HepG2 (cell line): Measurements from ENCODE around the gene LRP1B. TPM values are rescaled to one million over a fixed set of nuclear protein-coding genes. Genes with fewer than 3 reads are reported as not detected.

Experiments
- ATAC-seq: fragments of 200-7000 bp; cut with Tn5 transposase; 3 replicates; pipeline ENCODE4 v1.9.1; 2020; ENCODE audit warnings: mild to moderate bottlenecking, moderate library complexity
- BruUV-seq: library from RNA; stranded (reverse); fragments of 400-500 nt; replicated peaks from 2 replicates; lab custom pipeline; 2021; lab: Mats Ljungman, UMichigan
- CTCF ChIA-PET: fragments of 300-600 bp; formaldehyde crosslinking; extraction: SDS; loops from one replicate; lab custom pipeline; 2021; ENCODE audit warnings: low total read pairs, inconsistent platforms, low intra/inter-chr PET ratio; lab: Yijun Ruan, JAX
- POLR2A ChIA-PET: fragments of 350-600 bp; sonication (Branson Sonifier 250); formaldehyde crosslinking; loops from one replicate; lab custom pipeline; 2020; ENCODE audit warnings: antibody characterized with exemption, inconsistent platforms; lab: Yijun Ruan, JAX
- DNase-seq: peaks from one replicate; pipeline ENCODE4 v3.0.0-alpha.2; 2015; ENCODE audit warnings: low spot score
- FAIRE-seq: peaks from 3 replicates; lab custom pipeline; 2011; peaks lifted over from hg19 to GRCh38; lab: Jason Lieb, UNC
- H2AFZ ChIP-seq: one replicate; pipeline ENCODE4 v1.6.1; 2011; ENCODE audit warnings: low read length, inconsistent platforms
- H3K27ac ChIP-seq: fragments of 300-600 bp; 3 replicates; pipeline ENCODE4 v1.8.0; 2011; ENCODE audit warnings: mixed run types, mild to moderate bottlenecking, mixed read lengths, low read length, inconsistent platforms; ENCODE audit not compliant: insufficient read depth; ENCODE audit errors: extremely low read length
- H3K27me3 ChIP-seq, 2 experiments: fragments of 200-600 bp in 1 of 2; 2 replicates in 1 of 2; 3 replicates in 1 of 2; pipeline versions ENCODE4 v1.6.0 to v1.8.0; 2011; ENCODE audit warnings: low read length in 2 of 2, mild to moderate bottlenecking in 2 of 2, moderate library complexity in 2 of 2, inconsistent platforms in 1 of 2; ENCODE audit not compliant: insufficient read depth in 2 of 2, control insufficient read depth in 1 of 2
- H3K36me3 ChIP-seq, 2 experiments: fragments of 200-600 bp in 1 of 2; replicated peaks in 1 of 2; 2 replicates in 1 of 2; 3 replicates in 1 of 2; pipeline versions ENCODE4 v1.5.1 to v1.8.0; 2011; ENCODE audit warnings: low read length in 2 of 2, inconsistent platforms in 1 of 2; ENCODE audit not compliant: insufficient read depth in 2 of 2, control insufficient read depth in 1 of 2
- H3K4me1 ChIP-seq: 2 replicates; pipeline ENCODE4 v1.5.1; 2012; ENCODE audit warnings: low read length, inconsistent platforms; ENCODE audit not compliant: insufficient read depth
- H3K4me2 ChIP-seq: 2 replicates; pipeline ENCODE4 v1.6.0; 2011; ENCODE audit warnings: low read depth, low read length, inconsistent platforms
- H3K4me3 ChIP-seq, 3 experiments: fragments of 200-600 bp in 1 of 3; sonication (generic), shearing (Covaris generic) in 1 of 3; replicated peaks in 1 of 3; 2 replicates each; pipeline ENCODE4 v1.5.1; 2011 to 2016; ENCODE audit warnings: low read length in 3 of 3, inconsistent platforms in 2 of 3, low read depth in 2 of 3, mild to moderate bottlenecking in 2 of 3, control low read depth in 1 of 3, mixed read lengths in 1 of 3; ENCODE audit not compliant: insufficient read depth in 1 of 3
- H3K79me2 ChIP-seq: one replicate; pipeline ENCODE4 v1.6.1; 2011; ENCODE audit warnings: low read length, inconsistent platforms; ENCODE audit not compliant: insufficient read depth
- H3K9ac ChIP-seq: 2 replicates; pipeline ENCODE4 v1.6.0; 2011; ENCODE audit warnings: mild to moderate bottlenecking, low read depth, low read length, inconsistent platforms; ENCODE audit not compliant: insufficient read depth
- H3K9me3 ChIP-seq: 2 replicates; pipeline ENCODE4 v1.5.1; 2012; ENCODE audit warnings: mild to moderate bottlenecking, low read length
- H4K20me1 ChIP-seq: 2 replicates; pipeline ENCODE4 v1.6.0; 2011; ENCODE audit warnings: inconsistent platforms, mild to moderate bottlenecking, low read length, moderate library complexity; ENCODE audit not compliant: insufficient read depth
- ETV6 ChIP-seq: sonication (generic); formaldehyde crosslinking; conservative IDR thresholded peaks from 2 replicates; pipeline ENCODE4 v1.4.0; 2020; ENCODE audit warnings: missing genetic modification reagents
- FOXA3 ChIP-seq: IDR thresholded peaks from 2 replicates; pipeline ENCODE4 v1.6.1; 2016; ENCODE audit warnings: missing genetic modification reagents, missing compliant biosample characterization
- FOXO1 ChIP-seq: sonication (generic); formaldehyde crosslinking; IDR thresholded peaks from 2 replicates; pipeline ENCODE4 v1.4.0; 2020; ENCODE audit warnings: missing genetic modification reagents
- HOXA9 ChIP-seq: sonication (generic); formaldehyde crosslinking; IDR thresholded peaks from 2 replicates; pipeline ENCODE4 v1.8.1; 2022; ENCODE audit warnings: missing genetic modification reagents, mild to moderate bottlenecking, moderate library complexity, borderline replicate concordance
- JUNB ChIP-seq: sonication (generic); formaldehyde crosslinking; IDR thresholded peaks from 2 replicates; pipeline ENCODE4 v1.8.0; 2022; ENCODE audit warnings: missing genetic modification reagents, mild to moderate bottlenecking, borderline replicate concordance
- MEF2D ChIP-seq: sonication (generic); formaldehyde crosslinking; IDR thresholded peaks from 2 replicates; pipeline ENCODE4 v1.5.1; 2020; ENCODE audit warnings: mild to moderate bottlenecking, missing genetic modification reagents
- PHB2 ChIP-seq: fragments of 450-650 bp; IDR thresholded peaks from 2 replicates; pipeline ENCODE4 v1.6.1; 2018; ENCODE audit not compliant: partially characterized antibody
- POLR2AphosphoS5 ChIP-seq: IDR thresholded peaks from 2 replicates; pipeline ENCODE4 v1.6.1; 2012; ENCODE audit warnings: low read depth, low read length
- SAFB2 ChIP-seq: sonication (generic); formaldehyde crosslinking; IDR thresholded peaks from 2 replicates; pipeline ENCODE4 v1.5.1; 2020; ENCODE audit warnings: missing genetic modification reagents, low read depth, mild to moderate bottlenecking, borderline replicate concordance
- SP5 ChIP-seq: IDR thresholded peaks from 2 replicates; pipeline ENCODE4 v1.6.1; 2016; ENCODE audit warnings: low read depth, borderline replicate concordance
- SRSF1 ChIP-seq: fragments of 200-400 bp; formaldehyde crosslinking; optimal IDR thresholded peaks from 2 replicates; pipeline ENCODE3; 2017; ENCODE audit warnings: mild to moderate bottlenecking, low read depth, low read length, moderate library complexity
- SSRP1 ChIP-seq: IDR thresholded peaks from 2 replicates; pipeline ENCODE4 v1.6.1; 2016; ENCODE audit warnings: control low read depth
- TBP ChIP-seq: sonication (generic); formaldehyde crosslinking; IDR thresholded peaks from 2 replicates; pipeline ENCODE4 v1.5.0; 2020; ENCODE audit warnings: missing genetic modification reagents
- ZBTB33 ChIP-seq: sonication (generic); formaldehyde crosslinking; IDR thresholded peaks from 2 replicates; pipeline ENCODE4 v1.4.0; 2020; ENCODE audit warnings: missing genetic modification reagents
- ZNF20 ChIP-seq: sonication (generic); formaldehyde crosslinking; IDR thresholded peaks from 2 replicates; pipeline ENCODE4 v1.4.0; 2020; ENCODE audit warnings: mild to moderate bottlenecking, moderate library complexity, missing genetic modification reagents
- ZNF260 ChIP-seq: sonication (generic); formaldehyde crosslinking; IDR thresholded peaks from 2 replicates; pipeline ENCODE4 v1.4.0; 2020; ENCODE audit warnings: missing genetic modification reagents, low read depth, mild to moderate bottlenecking, borderline replicate concordance
- ZNF383 ChIP-seq: sonication (generic); formaldehyde crosslinking; IDR thresholded peaks from 2 replicates; pipeline ENCODE4 v1.4.0; 2020; ENCODE audit warnings: missing genetic modification reagents, mild to moderate bottlenecking, borderline replicate concordance
- ZNF513 ChIP-seq: sonication (generic); formaldehyde crosslinking; conservative IDR thresholded peaks from 2 replicates; pipeline ENCODE4 v1.5.0; 2020; ENCODE audit warnings: missing genetic modification reagents
- ZNF543 ChIP-seq: sonication (generic); formaldehyde crosslinking; IDR thresholded peaks from 2 replicates; pipeline ENCODE4 v1.4.0; 2020; ENCODE audit warnings: mild to moderate bottlenecking, missing genetic modification reagents
- ZNF629 ChIP-seq: sonication (generic); formaldehyde crosslinking; conservative IDR thresholded peaks from 2 replicates; pipeline ENCODE4 v1.5.0; 2020; ENCODE audit warnings: missing genetic modification reagents
- ZSCAN31 ChIP-seq: sonication (generic); formaldehyde crosslinking; IDR thresholded peaks from 2 replicates; pipeline ENCODE4 v1.5.0; 2020; ENCODE audit warnings: low read depth, mild to moderate bottlenecking, missing genetic modification reagents
- WGBS: methylation state at CpG from one replicate; pipeline ENCODE4 v1.1.6; 2017; ENCODE audit warnings: low lambda C conversion rate; 5-methylcytosine and 5-hydroxymethylcytosine counted together
- in situ Hi-C: cut with HindIII; loops from 2 replicates; pipeline ENCODE4 v1.10.0; 2017; ENCODE audit warnings: low pct_unique_long_range_greater_than_20kb; ENCODE audit not compliant: extremely low pct_ligation_motif_present
- intact Hi-C: fragments of 100-400 bp; cut with micrococcal nuclease; formaldehyde crosslinking; loops from one replicate; pipeline ENCODE4 v1.10.0; 2022; ENCODE audit not compliant: unreplicated experiment
- polyA plus RNA-seq, 8 experiments: library from polyadenylated mRNA; depleted of rRNA in 3 of 8; stranded (reverse) in 7 of 8; unstranded in 1 of 8; fragments of >200 nt; fragmentation: Illumina TruSeq in 4 of 8; extraction: Trizol in 4 of 8; gene quantifications; 2 replicates each; pipeline versions ENCODE4 v1.2.1 to v1.2.3, GENCODE V29; 2011 to 2016; ENCODE audit warnings: low read depth in 4 of 8, missing spikeins in 1 of 8, mixed read lengths in 1 of 8; ENCODE audit not compliant: insufficient read depth in 1 of 8
- total RNA-seq, 5 experiments: library from RNA; depleted of rRNA; stranded (reverse); fragments of >200 nt; fragmentation: Illumina TruSeq; extraction: Trizol; gene quantifications; 2 replicates each; pipeline ENCODE4 v1.2.3, GENCODE V29; 2016; ENCODE audit warnings: low read depth in 1 of 5

Gene LRP1B
- total and polyA plus RNA-seq, 2 of the 13 experiments (the other 11 are each of a cell fraction or from before 2014, with no cell fraction given) = 0.04 TPM; not detected in 1

DNA sequence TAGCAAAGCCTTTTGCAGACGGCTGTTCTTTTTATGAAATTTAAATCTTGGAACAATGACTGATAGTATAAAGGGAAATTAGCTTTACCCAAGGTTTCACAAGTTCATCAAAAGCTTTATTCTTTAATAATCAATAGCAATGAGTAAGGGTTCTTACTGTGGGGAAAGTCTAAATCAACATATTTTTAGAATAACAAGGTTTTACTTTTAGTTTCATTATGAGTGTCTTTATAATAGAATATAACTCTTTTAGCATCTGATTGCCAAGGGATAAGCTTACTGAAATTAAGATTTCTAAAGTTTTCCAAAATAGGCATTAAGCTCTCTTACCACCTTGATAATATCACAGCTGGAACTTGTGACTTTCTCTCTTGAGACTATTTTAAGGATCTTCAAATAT lies 1489.7 kb downstream of the LRP1B start (continued):
- TF ChIP-seq ZNF629 (CRISPR knock-in tag) (no peak), FOXO1 (CRISPR knock-in tag) (no peak), ZNF20 (CRISPR knock-in tag) (no peak), JUNB (CRISPR knock-in tag) (no peak), ZBTB33 (no peak), SSRP1 (no peak), TBP (CRISPR knock-in tag) (no peak), ZSCAN31 (CRISPR knock-in tag) (no peak), ETV6 (no peak), MEF2D (CRISPR knock-in tag) (no peak), HOXA9 (CRISPR knock-in tag) (no peak), ZNF543 (no peak), POLR2AphosphoS5 (no peak)

DNA sequence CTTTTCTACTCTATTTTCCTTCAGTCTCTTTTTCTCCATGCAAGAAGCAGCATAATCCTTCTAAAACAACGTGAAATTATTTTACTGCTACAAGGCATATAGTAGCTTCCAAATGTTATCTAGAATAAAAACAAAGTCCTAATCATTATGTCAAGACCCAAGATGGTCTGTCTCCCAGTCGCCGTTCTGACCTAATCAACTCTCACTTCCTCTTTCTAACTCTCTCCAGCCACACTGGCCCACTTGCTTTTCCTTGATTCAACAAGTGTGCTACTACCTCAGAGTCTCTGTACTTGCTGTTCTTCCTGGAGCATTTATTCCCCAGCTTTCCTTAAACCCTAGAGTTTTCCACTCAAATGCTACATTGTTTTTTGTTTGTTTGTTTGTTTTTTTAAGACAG lies 1491.2 kb downstream of the LRP1B start:
- ChIA-PET CTCF (no interaction called here), POLR2A (no interaction called here)
- intact Hi-C loops (no loop called here), in situ Hi-C loops (no loop called here)
- ATAC-seq = no peak
- Histone ChIP-seq H3K36me3 (no peaks in the 10 kb centered on the region), H3K4me3 (no peak overlapping the region), H2AFZ (no peak overlapping the region), H4K20me1 (no peaks in the 10 kb centered on the region), H3K4me2 (no peak overlapping the region), H3K9ac (no peak overlapping the region), H3K27me3 (no peaks in the 10 kb centered on the region), H3K9me3 (no peaks in the 10 kb centered on the region), H3K27ac (no peak overlapping the region), H3K79me2 (no peaks in the 10 kb centered on the region), H3K4me1 (no peaks in the 10 kb centered on the region)
- BruUV-seq = no TSS peak
- no peak for DNase-seq
- WGBS = 33% methylated on average over 3 of the region's 3 CpGs
- FAIRE-seq = no peak
- TF ChIP-seq ZNF383 (no peak), SP5 (CRISPR knock-in tag) (no peak), PHB2 (no peak), SAFB2 (CRISPR knock-in tag) (no peak), SRSF1 (no peak), ZNF629 (CRISPR knock-in tag) (no peak), FOXA3 (CRISPR knock-in tag) (no peak), ZNF260 (no peak), ZNF513 (CRISPR knock-in tag) (no peak)
